MCF 10A (cell line): Measurements from ENCODE around the gene TMEM186. TPM values are rescaled to one million over a fixed set of nuclear protein-coding genes. Genes with fewer than 3 reads are reported as not detected.

Experiments
- BruUV-seq: library from RNA; stranded (reverse); fragments of 400-500 nt; replicated peaks from 2 replicates; lab custom pipeline; 2021; lab: Mats Ljungman, UMichigan
- CTCF ChIA-PET: fragments of 300-600 bp; sonication (Branson Sonifier 250); formaldehyde crosslinking; extraction: SDS; loops from one replicate; lab custom pipeline; 2021; ENCODE audit warnings: antibody characterized with exemption, inconsistent platforms; lab: Yijun Ruan, JAX
- POLR2A ChIA-PET: fragments of 300-600, 350-650 bp; sonication (Branson Sonifier 250); formaldehyde crosslinking; extraction: SDS; loops from one replicate; lab custom pipeline; 2020; ENCODE audit warnings: antibody characterized with exemption, inconsistent platforms; lab: Yijun Ruan, JAX
- DNase-seq: peaks from one replicate; pipeline ENCODE4 v3.0.0-alpha.2; 2018; ENCODE audit not compliant: unreplicated experiment
- H3K27ac Mint-ChIP-seq: one replicate; pipeline ENCODE4 v1.8.0; 2022; ENCODE audit warnings: mild to moderate bottlenecking, low read depth, mixed read lengths; ENCODE audit not compliant: unreplicated experiment
- H3K27me3 Mint-ChIP-seq: one replicate; pipeline ENCODE4 v1.8.0; 2022; ENCODE audit warnings: mixed read lengths; ENCODE audit not compliant: insufficient read depth, unreplicated experiment
- H3K36me3 Mint-ChIP-seq: one replicate; pipeline ENCODE4 v1.8.0; 2022; ENCODE audit warnings: mild to moderate bottlenecking, moderate library complexity, mixed read lengths; ENCODE audit not compliant: insufficient read depth, unreplicated experiment
- H3K4me1 Mint-ChIP-seq: one replicate; pipeline ENCODE4 v1.8.0; 2022; ENCODE audit warnings: mixed read lengths; ENCODE audit not compliant: insufficient read depth, unreplicated experiment
- H3K4me3 Mint-ChIP-seq: one replicate; pipeline ENCODE4 v1.8.0; 2022; ENCODE audit warnings: mild to moderate bottlenecking, moderate library complexity, mixed read lengths; ENCODE audit not compliant: unreplicated experiment
- H3K9me3 Mint-ChIP-seq: one replicate; pipeline ENCODE4 v1.8.0; 2022; ENCODE audit warnings: mixed read lengths; ENCODE audit not compliant: unreplicated experiment
- intact Hi-C: fragments of 100-400 bp; cut with micrococcal nuclease; formaldehyde crosslinking; loops from 2 replicates; pipeline ENCODE4 v1.14.1; 2022
- total RNA-seq: library from RNA; stranded (reverse); gene quantifications from 2 replicates; pipeline ENCODE4 v1.2.3, GENCODE V29; 2022
- TF ChIP-seq, protein P1 (sequence below): fragments of 200-600 bp; IDR thresholded peaks from one replicate; pipeline ENCODE4 v1.8.0; 2022; ENCODE audit warnings: antibody characterized with exemption, mild to moderate bottlenecking; ENCODE audit not compliant: unreplicated experiment

TMEM186 gene
- total RNA-seq, 1 experiment from 2014 or later = 12.9 TPM

GRCh38 chr16:8782673-8783072 lies 14.8 kb downstream of the TMEM186 start:
- ChIA-PET POLR2A (no interaction called here), CTCF (interaction anchor here (2.4 to 12.4 kb wide), 2 partner anchors 9 to 117 kb away, joined by 11 to 303 read pairs; partner anchors contain the start of gene ABAT)
- H3K9me3 Mint-ChIP-seq = no peaks in the 10 kb centered on the region
- H3K4me1 Mint-ChIP-seq = no peaks in the 10 kb centered on the region
- BruUV-seq = no TSS peak
- no peak overlapping the region for H3K4me3 Mint-ChIP-seq
- TF ChIP-seq, protein P1, sequence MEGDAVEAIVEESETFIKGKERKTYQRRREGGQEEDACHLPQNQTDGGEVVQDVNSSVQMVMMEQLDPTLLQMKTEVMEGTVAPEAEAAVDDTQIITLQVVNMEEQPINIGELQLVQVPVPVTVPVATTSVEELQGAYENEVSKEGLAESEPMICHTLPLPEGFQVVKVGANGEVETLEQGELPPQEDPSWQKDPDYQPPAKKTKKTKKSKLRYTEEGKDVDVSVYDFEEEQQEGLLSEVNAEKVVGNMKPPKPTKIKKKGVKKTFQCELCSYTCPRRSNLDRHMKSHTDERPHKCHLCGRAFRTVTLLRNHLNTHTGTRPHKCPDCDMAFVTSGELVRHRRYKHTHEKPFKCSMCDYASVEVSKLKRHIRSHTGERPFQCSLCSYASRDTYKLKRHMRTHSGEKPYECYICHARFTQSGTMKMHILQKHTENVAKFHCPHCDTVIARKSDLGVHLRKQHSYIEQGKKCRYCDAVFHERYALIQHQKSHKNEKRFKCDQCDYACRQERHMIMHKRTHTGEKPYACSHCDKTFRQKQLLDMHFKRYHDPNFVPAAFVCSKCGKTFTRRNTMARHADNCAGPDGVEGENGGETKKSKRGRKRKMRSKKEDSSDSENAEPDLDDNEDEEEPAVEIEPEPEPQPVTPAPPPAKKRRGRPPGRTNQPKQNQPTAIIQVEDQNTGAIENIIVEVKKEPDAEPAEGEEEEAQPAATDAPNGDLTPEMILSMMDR = no peak
- no peak overlapping the region for H3K27ac Mint-ChIP-seq
- peaks cover 23% of the 10 kb centered on the region for H3K27me3 Mint-ChIP-seq
- no peaks in the 10 kb centered on the region for H3K36me3 Mint-ChIP-seq
- intact Hi-C loops = no loop called here
- DNase-seq = no peak

GRCh38 chr16:8781797-8782196 lies 15.6 kb downstream of the TMEM186 start:
- no peaks in the 10 kb centered on the region for H3K4me1 Mint-ChIP-seq
- H3K27me3 Mint-ChIP-seq = peaks cover 23% of the 10 kb centered on the region
- TF ChIP-seq, protein P1 = no peak

GRCh38 chr16:8777217-8777616 lies 20.2 kb downstream of the TMEM186 start:
- TF ChIP-seq, protein P1 = no peak
- DNase-seq = no peak
- Mint-ChIP-seq H3K36me3 (no peaks in the 10 kb centered on the region), H3K9me3 (no peaks in the 10 kb centered on the region), H3K4me1 (no peaks in the 10 kb centered on the region), H3K27ac (no peak overlapping the region), H3K27me3 (peaks cover 17% of the 10 kb centered on the region), H3K4me3 (no peak overlapping the region)
- no TSS peak for BruUV-seq
- intact Hi-C loops = no loop called here
- ChIA-PET CTCF (interaction anchor here (0.6 to 1.3 kb wide), 2 partner anchors 12 to 14 kb away, joined by 3 to 4 read pairs; no protein-coding TSS in a partner anchor), POLR2A (no interaction called here)

More at GRCh38 chr16:8781797-8782196, 15.6 kb downstream of the TMEM186 start:
- POLR2A ChIA-PET = no interaction called here
- intact Hi-C loops = no loop called here
- no peak overlapping the region for H3K4me3 Mint-ChIP-seq
- H3K9me3 Mint-ChIP-seq = no peaks in the 10 kb centered on the region
- BruUV-seq = no TSS peak
- no peak overlapping the region for H3K27ac Mint-ChIP-seq
- no peak for DNase-seq
- CTCF ChIA-PET = interaction anchor here (0.6 to 12.4 kb wide), 3 partner anchors 9 to 116 kb away, joined by 3 to 303 read pairs (median 11); partner anchors contain the start of gene ABAT
- no peaks in the 10 kb centered on the region for H3K36me3 Mint-ChIP-seq

- TF ChIP-seq, protein P1 = no peak
- CTCF ChIA-PET = interaction anchor here (1.3 kb wide), 1 partner anchor 16 kb away, joined by 4 read pairs; no protein-coding TSS in a partner anchor
- Mint-ChIP-seq H3K4me1 (no peaks in the 10 kb centered on the region), H3K27ac (no peak overlapping the region), H3K9me3 (no peaks in the 10 kb centered on the region), H3K4me3 (no peak overlapping the region), H3K27me3 (peaks cover 8% of the 10 kb centered on the region), H3K36me3 (no peaks in the 10 kb centered on the region)
- POLR2A ChIA-PET = no interaction called here
- intact Hi-C loops = no loop called here
- no TSS peak for BruUV-seq
- no peak for DNase-seq
Observed at GRCh38 chr16:8776129-8776584, 21.3 kb downstream of the TMEM186 start.
